Raji (cell line): ENCODE data around the gene GRIK2.

ENCODE experiments used
- POLR2A ChIP-seq: IDR thresholded peaks from 2 replicates; pipeline ENCODE4 v1.6.1; 2011; ENCODE audit warnings: low read depth, low read length, control low read depth; ENCODE audit not compliant: insufficient read depth

GRIK2 gene

GRCh38 chr6:101393251-101393828 is at the start of gene GRIK2:
Gene GRIK2, plus strand, starts transcription at chr6:101393708.
- no peak for TF ChIP-seq POLR2A

GRCh38 chr6:101344885-101345284 is 48.6 kb upstream of the GRIK2 start:
- TF ChIP-seq POLR2A = no peak

GRCh38 chr6:101348816-101349215 is 44.7 kb upstream of the GRIK2 start:
- TF ChIP-seq POLR2A = no peak

GRCh38 chr6:101351173-101351572 is 42.3 kb upstream of the GRIK2 start:
- no peak for TF ChIP-seq POLR2A

GRCh38 chr6:101352316-101352715 is 41.2 kb upstream of the GRIK2 start:
- no peak for TF ChIP-seq POLR2A

GRCh38 chr6:101365181-101365580 is 28.3 kb upstream of the GRIK2 start:
- TF ChIP-seq POLR2A = no peak

- no peak for TF ChIP-seq POLR2A
Measured at GRCh38 chr6:101379926-101380325, 13.6 kb upstream of the GRIK2 start.

GRCh38 chr6:101380897-101381630 is 12.4 kb upstream of the GRIK2 start:
- TF ChIP-seq POLR2A = no peak

GRCh38 chr6:101386982-101387381 is 6.5 kb upstream of the GRIK2 start:
- no peak for TF ChIP-seq POLR2A

- no peak for TF ChIP-seq POLR2A
Measured at GRCh38 chr6:101391772-101392585, 1.5 kb upstream of the GRIK2 start.

GRCh38 chr6:101392586-101393230 is 800 bp upstream of the GRIK2 start:
- no peak for TF ChIP-seq POLR2A

- no peak for TF ChIP-seq POLR2A
Measured at GRCh38 chr6:101393829-101394251, 332 bp downstream of the GRIK2 start.

- no peak for TF ChIP-seq POLR2A
Measured at GRCh38 chr6:101394936-101395335, 1.4 kb downstream of the GRIK2 start.

GRCh38 chr6:101395345-101395744 is 1.8 kb downstream of the GRIK2 start:
- no peak for TF ChIP-seq POLR2A

GRCh38 chr6:101396548-101397173 is 3.2 kb downstream of the GRIK2 start:
- no peak for TF ChIP-seq POLR2A
